A673 (cell line): Measurements from ENCODE around the gene TMTC2.

ENCODE experiments used
- CTCF ChIP-seq: fragments of 300-800, 200-600 bp; sonication (generic); conservative IDR thresholded peaks from 2 replicates; pipeline ENCODE4 v1.5.1; 2017; ENCODE audit warnings: low read depth, mild to moderate bottlenecking, antibody characterized with exemption, low read length, moderate library complexity, mixed read lengths
- EZH2 ChIP-seq: fragments of 200-600 bp; sonication (generic); IDR thresholded peaks from 2 replicates; pipeline ENCODE4 v1.6.1; 2017; ENCODE audit warnings: borderline replicate concordance, low read depth, mild to moderate bottlenecking, mixed read lengths, antibody characterized with exemption, low read length; ENCODE audit not compliant: poor library complexity, severe bottlenecking

DNA sequence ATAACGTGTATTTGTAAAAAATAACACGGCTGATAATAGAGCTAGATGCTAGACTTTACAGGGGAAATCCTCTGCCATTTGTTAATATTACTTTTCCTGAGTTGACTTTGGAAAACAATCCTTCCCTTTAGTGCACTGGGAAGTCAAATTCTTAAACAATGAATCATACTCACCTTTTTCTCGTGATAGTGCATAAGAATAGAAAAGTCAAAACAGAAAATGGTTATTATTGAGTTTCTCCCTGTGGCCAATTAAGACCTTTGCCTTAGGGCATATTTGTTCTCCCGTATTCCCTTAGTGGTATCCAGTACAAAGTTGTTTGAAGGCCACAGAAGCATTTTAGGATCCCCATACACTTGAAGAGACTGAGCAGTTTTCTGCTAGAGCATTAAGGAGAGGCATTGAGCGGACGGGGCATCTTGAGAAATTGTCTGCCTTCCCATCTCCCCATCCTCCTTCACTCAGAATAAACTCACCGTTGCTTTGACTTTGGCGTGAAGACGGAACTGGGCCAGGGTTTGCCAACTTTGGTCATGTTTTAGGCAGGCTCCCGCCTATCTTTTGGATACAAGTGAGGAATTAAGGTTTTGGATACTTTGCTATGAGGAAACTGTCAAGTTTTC lies 171.3 kb downstream of the TMTC2 start:
- TF ChIP-seq CTCF (no peak), EZH2 (no peak)
